ENCODE data around the gene FLNC.
A peak's percentile ranks its signal among the peaks of the same experiment; 100 is the strongest.

FLNC gene

DNA sequence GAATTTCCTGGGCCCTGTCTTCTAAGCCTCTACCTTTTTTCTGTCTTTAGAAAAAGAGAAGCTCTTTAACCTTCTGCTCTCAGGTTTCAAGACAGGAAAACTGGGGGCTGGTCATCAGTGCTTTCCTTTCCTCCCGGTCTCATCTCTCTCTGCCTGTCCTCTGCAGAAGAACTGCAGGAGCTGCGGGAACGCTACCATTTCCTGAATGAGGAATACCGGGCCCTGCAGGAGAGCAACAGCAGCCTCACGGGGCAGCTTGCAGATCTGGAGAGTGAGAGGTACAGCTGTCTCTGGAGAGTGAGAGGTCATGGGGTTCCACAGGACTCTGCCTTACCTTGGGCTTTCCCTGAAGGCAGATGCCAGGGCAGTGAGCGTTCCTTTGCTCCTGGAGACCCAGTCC lies 25.7 kb upstream of the FLNC start:
- DNase-seq (ENCODE audit: low read depth) = no peak

DNA sequence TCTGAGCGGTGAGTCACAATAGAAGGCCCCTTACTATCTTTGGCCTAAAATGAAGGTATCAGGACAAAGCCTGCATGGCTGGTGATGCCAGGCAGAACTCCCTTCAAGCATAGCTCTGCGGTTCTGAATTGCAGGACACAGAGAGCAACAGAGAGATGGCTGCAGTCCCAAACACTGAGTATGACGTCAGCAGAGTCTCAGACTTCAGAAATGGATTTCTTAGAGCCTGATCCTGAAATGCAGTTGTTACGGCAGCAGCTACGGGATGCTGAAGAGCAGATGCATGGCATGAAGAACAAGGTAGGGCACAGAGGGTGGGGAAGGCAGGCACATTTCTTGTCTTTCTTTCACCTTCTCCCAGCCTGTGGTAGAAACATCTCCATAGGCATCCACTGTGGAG lies 25.0 kb upstream of the FLNC start:
- no peak for DNase-seq (ENCODE audit: low read depth)

DNA sequence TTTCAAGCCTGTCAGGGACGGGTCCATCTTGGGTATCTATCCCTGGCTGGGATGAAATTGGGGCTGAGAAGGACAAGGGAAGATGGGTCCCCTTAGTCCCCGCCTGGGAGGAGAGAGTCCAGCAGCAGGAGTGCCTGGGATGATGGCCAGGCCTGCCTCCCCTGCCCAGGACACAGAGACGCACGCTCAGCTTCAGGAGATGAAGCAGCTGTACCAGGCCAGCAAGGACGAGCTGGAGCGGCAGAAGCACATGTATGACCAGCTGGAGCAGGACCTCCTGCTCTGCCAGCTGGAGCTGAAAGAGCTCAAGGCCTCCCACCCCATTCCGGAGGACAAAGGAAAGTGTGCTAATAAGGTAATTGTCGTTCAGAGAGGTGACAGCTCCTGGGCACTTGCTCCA lies 23.0 kb upstream of the FLNC start:
- no peak for DNase-seq (ENCODE audit: low read depth)

DNA sequence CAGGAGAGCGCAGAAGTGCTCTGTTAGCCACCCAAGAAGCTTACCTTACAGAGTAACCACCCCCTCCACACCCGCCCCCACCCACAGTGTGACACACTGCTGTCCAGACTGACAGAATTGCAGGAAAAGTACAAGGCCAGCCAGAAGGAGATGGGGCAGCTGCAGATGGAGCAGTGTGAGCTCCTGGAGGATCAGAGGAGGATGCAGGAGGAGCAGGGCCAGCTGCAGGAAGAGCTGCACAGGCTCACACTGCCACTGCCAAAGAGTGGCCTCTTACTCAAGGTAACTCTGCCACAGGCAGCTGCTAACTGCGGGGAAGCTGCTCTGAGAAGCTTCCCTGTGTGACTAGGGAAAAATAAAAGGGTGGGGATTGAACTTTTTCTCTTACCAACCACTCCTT lies 20.8 kb upstream of the FLNC start:
- no peak for DNase-seq (ENCODE audit: low read depth)

DNA sequence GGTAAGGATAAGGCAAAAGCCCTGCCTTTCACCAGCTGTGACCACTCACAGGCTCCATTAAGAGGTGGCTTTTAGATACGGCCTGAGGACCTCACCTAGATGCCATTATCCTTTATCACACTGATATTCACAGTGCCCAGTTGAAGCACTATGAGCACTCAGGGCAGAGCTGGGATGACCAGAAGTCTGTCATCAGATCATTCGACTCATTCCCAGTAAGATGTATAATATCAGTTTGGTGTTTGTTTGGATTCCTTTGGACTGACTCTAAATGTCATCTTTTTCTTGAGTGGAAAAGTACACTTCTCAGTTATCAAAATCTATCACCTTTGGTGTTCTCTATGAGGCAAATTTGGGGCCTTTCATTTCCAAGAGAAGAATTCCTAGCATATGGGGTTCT lies 19.7 kb upstream of the FLNC start:
- no peak for DNase-seq (ENCODE audit: low read depth)

DNA sequence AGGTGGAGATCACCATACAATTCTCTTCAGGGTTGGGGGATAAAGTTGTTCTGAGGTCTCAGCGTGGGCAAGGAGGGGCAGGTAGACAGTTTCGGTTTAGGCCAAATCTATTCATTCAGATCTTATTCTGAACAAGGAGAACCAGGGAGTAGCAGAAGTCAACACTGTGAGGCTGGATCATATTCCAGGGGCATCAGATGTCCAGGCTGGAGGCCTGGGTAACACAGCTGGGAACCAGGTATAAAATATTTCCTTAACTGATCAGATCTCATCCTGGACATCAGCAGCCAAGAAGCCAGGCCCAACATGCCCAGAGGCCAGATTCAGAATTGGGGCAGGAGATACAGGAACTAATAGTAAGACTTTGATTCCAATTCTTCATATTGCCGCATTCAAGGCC lies 19.2 kb upstream of the FLNC start:
- DNase-seq (ENCODE audit: low read depth) = no peak

DNA sequence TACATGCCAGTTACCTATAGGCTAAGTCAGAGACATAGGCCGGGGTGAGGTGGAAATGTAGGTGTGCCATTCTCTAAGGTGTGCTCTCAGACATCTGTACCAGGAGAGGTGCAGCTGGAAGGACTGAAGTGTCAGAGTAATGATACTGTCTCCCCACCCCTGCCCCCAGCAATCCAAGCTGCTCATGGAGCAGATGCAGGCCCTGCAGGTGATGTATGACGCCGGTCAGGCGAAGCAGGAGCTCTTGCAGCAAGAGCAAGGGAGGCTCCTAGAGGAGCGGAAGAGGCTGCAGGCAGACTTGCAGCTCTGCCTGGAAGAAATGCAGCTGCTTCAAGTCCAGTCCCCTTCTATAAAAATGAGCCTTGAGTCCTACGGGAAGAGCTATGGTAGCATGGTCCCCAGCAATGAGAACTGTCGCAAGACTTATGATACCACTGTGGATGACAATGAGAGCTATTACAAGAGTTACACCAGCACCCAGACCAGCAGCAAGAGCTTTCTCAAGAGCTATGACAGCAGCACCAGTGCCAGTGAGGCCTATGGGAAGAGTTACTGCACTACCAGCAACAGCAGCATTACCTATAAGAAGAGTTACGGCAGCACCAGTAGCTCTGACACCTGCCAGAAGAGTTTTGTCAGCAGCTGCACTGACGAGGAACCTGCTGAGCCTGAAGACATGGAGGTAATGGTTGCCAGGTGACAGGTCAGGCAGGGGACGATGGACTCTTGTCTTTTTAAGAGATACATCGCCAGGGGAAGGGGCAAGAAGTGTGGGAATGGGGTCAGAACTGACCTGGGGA lies 18.4 kb upstream of the FLNC start:
- DNase-seq (ENCODE audit: low read depth) = no peak

DNA sequence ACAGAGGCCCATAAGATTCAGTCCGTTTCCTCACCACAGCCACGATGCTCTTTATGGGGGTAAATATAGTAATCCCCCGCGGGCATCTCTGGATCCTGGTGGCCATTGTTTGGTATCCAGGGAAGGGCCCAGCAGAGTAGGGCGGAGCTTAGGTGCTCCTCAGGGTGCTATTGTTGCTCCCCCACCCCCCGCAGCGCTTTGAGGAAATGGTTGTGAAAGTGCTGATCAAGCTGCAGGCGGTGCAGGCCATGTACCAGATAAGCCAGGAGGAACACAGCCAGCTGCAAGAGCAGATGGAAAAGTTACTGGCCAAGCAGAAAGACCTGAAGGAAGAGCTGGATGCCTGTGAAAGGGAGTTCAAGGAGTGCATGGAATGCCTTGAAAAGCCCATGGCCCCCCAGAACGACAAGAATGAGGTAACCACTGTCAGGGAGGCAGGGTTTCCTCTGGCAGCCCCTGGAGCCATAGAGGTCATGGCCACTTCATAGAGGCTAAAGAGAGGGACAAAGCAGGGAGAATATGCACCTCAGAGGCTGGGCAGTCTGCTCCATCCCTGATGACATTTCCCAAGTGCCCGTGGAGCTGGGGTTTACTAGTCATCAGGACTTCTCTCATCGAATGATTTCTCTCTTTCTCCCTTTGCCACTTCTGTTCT lies 17.6 kb upstream of the FLNC start:
- DNase-seq (ENCODE audit: low read depth) = no peak

DNA sequence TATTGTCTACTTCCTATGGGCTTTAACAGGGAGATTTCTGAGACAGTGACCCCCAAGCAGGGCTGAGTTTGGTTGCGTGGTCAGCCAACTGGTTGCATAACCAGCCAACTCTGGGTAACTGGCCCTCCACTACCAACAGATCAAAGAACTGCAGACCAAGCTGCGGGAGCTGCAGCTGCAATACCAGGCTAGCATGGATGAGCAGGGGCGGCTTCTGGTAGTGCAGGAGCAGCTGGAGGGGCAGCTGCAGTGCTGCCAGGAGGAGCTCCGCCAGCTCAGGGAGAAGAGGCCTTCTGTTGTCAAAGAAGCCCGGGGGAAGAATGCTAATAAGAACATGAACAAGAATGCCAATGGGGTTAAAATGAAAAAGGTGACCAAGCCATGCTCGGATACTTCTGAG lies 15.7 kb upstream of the FLNC start:
- no peak for DNase-seq (ENCODE audit: low read depth)

DNA sequence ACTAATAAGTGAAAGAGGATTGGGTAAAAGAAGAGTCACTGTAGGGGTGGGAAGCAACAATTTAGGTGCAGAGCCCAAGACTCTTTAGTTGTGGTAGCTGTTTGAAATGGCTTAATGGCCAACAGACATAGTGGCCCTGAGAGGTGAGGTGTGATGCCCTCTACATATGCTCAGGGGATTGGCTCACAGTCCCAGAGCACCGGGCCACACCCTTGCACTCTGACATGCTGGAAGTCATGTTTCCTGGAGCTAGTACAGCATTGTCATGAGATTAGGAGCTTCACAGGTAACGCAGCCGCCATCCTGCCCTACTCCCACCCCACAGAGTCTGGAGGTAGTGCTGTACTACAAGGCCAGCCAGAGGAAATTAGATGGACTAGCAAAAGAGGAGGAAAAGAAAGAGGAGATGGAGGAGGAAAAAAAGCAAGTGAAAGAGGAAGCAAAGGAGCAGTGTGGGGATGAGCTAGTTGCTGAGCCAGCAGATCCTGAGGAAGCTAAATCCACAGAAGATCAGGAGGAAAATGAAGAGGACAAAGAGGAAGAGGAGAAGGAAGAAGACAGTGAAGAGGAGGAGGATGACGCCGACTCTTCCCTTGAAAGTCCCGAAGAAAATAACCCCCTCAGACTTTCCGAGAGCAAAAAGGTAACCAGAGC lies 14.8 kb upstream of the FLNC start:
- no peak for DNase-seq (ENCODE audit: low read depth)

DNA sequence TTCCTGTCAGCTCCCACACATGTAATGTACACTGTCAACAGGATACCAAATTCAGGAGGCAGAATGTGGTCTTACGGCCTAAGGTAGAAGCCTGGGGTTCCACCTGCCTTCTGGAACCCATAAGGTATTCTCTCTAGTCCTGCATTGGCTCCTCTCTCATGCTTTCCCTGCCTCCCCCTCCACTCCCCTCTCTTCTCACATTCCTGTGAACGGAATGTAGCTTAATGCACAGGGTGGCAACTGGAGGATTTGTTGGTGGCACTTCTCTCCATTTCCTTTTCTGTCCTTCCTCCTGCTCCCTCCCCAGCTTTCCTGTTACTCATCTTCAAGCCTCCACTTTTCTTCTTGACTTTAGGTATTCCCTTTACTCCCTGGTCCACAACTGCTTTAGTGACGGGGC lies 11.5 kb upstream of the FLNC start:
- DNase-seq (ENCODE audit: low read depth) = no peak

DNA sequence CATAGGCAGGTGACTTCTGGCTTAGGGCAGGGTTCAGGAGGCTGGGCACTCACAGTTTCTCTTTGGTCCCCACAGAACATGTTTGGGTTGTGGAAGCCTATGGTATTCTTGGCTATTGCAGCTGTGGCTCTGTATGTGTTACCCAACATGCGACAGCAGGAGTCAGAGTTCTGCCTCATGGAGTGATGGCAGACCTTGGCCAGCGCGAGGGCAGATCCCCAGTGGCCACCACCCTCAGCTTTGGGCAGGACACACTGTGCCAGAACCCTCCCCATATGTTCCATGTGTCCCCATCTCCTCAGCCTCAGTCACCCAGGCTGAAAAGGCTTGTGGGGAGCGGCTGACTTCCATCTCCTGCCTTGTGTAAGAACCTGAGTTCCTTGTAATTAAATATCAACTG lies 8.5 kb upstream of the FLNC start:
- DNase-seq (ENCODE audit: low read depth) = no peak

DNA sequence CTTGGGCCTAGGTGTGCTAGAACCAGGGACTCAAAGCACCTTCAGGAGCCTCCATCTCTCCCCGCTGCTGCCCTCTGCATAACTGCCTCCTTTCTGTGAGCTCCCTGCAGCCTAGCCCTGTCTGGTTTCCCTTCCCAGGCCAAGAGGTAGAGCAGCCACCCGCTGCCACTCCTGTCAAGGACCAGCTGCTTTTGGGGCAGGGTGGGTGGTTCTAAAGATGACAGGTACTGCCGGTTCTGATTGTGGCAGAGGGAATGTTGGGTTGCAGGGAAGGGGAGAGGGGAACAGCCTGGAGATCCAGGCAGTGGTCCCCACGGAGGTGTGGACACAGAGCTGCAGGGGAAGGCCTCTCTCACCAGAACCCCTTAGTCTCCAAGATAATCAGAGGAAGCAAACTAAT lies 3.7 kb upstream of the FLNC start:
- no peak for DNase-seq (ENCODE audit: low read depth)

DNA sequence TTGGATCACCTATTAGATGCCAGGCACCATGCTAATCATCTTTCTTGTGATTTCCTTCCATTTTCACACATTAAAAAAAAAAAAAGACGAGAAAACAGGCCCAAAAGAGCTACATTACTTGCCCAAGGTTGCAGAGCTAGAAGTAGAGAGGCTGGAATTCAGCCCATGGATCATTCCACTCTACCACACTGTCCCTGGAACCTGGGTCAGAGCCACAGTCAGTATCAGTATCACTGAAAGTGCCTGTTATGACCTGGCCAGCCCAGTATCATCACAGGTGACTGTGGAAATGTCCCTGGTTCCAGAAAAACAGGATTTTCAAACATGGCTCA lies 3.3 kb upstream of the FLNC start:
- DNase-seq (ENCODE audit: low read depth) = no peak

DNA sequence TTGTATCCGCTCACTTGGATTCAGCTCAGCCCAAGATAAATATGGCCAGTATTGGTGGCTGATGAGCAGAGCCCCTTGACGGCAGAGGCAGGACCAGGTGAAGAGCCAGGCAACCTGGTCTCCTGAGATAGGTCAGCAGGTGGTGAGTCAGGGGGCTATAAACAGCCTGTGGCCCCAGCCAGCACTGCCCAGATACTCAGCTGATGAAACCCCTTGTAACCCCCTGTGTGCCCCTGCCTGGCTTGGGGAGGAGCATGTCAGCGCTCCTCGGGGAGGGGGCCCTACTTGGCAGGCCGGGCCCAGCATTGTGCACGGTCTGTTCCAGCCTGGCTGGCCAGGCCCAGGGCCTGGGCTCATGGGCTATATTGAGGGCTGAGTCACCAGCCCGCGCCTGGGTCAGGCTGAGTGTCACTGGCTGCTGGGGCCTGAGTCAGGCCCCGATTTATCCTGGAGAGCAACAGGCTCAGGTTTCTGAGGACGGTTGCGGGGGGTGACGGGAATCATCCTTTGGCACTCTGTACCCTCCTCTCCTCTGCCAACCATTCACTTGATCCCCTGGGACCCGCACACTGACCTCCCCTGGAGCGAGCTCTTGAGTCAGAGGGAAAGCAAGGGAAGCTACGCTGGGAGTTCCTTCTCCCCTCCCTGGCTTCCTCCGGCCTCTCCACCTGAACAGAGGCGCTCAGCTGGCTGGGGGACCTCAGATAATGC lies 2.8 kb upstream of the FLNC start:
- no peak for DNase-seq (ENCODE audit: low read depth)

DNA sequence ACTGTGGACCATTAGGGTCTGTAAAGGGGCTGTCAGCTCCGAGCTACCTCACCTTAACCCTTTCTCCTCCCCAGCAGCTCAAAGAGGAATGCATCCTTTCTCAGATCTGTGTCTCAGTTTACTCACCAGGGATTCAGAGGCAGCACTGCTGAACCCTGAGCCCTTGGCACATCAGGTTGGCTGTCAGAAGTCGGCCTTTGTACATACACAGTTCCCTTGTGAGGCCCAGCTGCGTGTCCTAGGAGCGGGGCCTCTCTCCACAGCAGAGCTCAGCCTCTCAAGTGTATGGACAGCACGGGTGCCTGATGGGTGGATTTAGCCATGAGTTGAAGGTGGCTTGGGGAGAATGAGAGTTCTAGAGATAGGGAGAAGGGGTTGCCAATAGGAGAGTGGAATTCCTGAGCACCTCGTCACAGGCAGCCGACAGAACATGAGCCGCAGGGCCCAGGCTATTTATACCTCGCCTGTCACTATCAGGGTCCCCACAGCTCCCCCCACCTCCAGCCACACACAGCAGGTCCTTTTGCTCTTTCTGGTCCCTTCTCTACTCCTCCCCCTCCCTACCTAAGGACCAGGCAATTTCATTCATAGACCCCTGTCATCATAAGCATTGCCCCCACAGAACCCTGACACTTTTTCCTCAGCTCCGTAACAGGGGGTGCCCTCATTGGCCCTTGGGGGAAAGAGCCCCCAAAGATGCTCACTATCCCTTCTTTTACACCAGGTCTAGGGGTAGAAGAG lies 2.1 kb upstream of the FLNC start:
- no peak for DNase-seq (ENCODE audit: low read depth)

DNA sequence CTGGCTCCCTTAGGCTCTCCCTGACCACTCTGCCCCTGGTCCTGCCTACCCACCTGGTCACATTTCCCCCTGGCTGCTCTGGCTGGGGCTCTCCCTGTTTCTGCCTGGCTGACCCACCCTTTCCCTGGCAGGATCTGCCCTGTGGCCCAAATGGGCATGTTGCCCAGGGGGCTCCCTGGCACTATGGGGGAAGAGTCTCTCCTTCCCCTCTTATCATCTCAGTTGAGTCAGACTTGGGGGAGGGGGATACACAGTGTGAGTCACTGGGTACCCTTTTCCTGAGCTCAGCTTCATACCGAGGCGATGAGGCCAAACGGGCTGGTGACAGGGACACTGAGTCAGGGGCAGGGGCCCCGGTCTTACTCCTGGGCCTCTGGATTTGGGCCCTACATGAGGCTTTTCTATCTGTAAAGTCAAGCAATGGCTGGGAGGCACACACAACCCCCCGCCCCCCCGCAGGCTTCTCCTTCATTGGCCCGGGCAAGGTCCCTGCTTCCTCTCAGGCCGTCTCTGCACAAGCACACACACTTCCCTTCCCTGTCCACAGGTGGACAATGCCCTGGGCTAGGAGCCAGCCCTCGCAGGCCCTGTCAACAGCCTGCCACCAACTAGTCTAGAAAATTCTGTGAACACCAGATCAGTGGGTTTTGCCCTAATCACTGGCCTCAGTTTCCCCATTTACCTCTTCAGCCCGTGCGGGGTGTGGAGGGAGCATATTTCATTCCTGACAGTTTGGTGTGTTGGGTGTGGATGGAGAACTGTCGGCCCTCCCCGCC lies 627 bp upstream of the FLNC start:
- DNase-seq (ENCODE audit: low read depth) = no peak

DNA sequence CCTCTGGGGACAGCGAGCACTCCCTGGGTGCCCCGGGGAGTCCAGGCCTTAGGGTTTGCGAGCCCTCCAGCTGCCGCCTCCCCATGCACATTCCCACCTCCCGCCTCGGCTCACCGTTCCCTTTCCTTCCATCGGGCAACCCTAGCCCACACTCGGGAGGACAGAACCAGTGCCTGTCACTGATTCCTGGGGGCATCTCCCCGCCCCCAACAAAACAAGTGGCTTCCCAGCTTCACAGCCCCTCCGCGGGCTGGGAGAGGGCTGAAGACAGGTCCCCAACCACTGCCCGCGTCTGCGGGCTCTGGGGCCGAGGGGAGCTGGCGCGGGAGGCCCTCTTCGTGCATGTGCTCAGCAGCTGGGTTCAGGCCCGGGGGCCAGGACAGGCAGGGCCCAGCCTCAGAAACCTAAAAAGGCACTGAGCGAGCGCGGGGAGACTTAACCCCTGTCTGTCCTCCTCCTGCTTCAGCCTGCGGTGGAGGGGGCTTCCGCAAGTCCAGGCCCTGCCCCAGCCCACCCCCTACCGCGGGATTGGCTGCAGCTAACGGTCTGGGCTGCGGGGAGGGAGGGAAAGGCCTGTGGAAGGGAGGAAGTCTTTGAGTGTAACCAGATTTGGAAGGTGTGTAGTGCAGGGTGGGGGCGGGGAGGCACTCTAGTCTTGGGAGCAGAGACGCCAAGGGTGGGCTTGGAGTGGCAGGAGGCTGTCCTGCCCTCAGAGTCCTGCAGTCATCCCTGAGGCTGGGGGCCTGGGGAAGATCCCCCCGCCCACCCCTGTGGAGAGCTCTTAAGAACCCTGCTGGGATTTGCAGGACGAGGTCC lies 1.2 kb downstream of the FLNC start:
- DNase-seq (ENCODE audit: low read depth) = peak; percentile 62

DNA sequence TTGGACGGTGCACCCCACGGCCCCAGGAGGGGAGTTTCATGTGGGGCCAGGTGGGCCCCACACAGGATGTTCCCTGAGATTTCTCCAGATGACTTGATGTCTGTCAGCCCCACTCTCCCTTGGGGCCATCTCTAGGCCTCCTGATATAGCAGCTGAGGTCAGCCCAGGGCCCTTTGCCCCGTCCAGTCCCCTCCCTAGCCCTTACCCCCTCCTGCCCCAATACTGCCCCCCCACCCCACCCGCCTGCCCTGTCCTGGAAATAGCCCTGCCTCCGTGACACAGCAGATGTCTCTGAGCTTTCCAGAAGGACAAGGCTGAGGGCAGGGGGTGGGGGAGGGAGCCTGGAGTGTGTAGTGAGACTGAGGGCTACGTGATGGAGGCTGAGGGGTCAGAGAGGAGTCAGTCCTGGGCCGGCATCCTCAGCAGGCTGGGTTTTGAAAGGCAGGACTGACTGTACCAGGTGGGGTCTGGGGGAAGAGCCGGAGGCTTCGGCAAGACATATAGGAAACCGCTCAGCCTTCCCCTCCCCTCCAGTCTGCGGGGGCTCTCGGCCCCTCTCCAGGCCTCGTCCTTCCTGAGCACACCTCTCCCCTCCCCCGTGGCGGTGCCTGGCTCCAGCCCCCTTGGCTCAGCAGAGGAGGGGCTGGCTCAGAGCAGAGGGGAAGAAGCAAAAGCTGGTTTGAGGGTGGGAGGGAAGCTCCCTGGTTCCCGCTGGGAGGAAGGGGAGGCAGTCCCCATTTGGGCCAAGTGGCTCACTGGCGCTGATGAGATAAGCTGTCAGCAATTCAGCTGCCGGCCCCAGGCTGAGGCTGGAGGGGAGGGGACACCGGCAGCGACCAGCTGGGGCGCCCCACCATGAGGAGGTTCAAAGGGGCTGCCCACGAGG lies 2.0 kb downstream of the FLNC start:
- DNase-seq (ENCODE audit: low read depth) = peak; percentile 64

DNA sequence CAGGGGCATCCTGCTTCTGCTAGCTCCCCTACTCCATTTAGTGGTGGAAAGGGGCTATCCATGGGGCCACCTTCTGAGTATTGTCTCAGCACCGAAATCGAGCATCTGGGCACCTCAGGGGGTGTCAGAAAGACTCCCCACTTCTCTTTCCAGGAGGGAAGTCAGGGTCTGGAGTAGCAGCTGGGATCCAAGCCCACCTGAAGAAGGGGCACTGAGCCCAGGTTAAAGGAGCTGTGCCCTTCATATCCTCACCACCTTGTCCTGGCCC lies 2.6 kb downstream of the FLNC start:
- no peak for DNase-seq (ENCODE audit: low read depth)
